GM23338 (cell line): ENCODE data around the gene KLHL1. TPM values are rescaled to one million over a fixed set of nuclear protein-coding genes. Genes with fewer than 3 reads are reported as not detected.

Experiments used
- ATAC-seq: fragments of 200-7000 bp; cut with Tn5 transposase; 3 replicates; pipeline ENCODE4 v1.9.1; 2020
- DNase-seq: peaks from one replicate; pipeline ENCODE4 v3.0.0-alpha.2; 2015; ENCODE audit warnings: low spot score
- H2AFZ ChIP-seq: fragments of 200-600 bp; sonication (generic); 2 replicates; pipeline ENCODE4 v1.8.0; 2016; ENCODE audit warnings: antibody characterized with exemption, mild to moderate bottlenecking, moderate library complexity
- H3F3A ChIP-seq: fragments of 200-600 bp; sonication (generic); replicated peaks from 2 replicates; pipeline ENCODE4 v1.8.0; 2017; ENCODE audit warnings: antibody characterized with exemption, mixed run types, low read depth
- H3K27ac ChIP-seq: fragments of 200-600 bp; sonication (generic); 2 replicates; pipeline ENCODE4 v1.6.1; 2016; ENCODE audit warnings: low read depth
- H3K27me3 ChIP-seq: fragments of 200-600 bp; sonication (generic); 2 replicates; pipeline ENCODE4 v1.8.0; 2016; ENCODE audit warnings: mild to moderate bottlenecking, mixed run types, moderate library complexity; ENCODE audit not compliant: insufficient read depth
- H3K36me3 ChIP-seq: fragments of 200-600 bp; sonication (generic); 2 replicates; pipeline ENCODE4 v1.8.0; 2016; ENCODE audit warnings: mild to moderate bottlenecking; ENCODE audit not compliant: insufficient read depth
- H3K4me1 ChIP-seq: fragments of 200-600 bp; sonication (generic); 2 replicates; pipeline ENCODE4 v1.8.0; 2016; ENCODE audit warnings: mild to moderate bottlenecking, moderate library complexity; ENCODE audit not compliant: insufficient read depth
- H3K4me2 ChIP-seq: fragments of 200-600 bp; sonication (generic); 2 replicates; pipeline ENCODE4 v1.7.1; 2017; ENCODE audit warnings: mixed run types
- H3K4me3 ChIP-seq: fragments of 200-600 bp; sonication (generic); 2 replicates; pipeline ENCODE4 v1.6.1; 2016; ENCODE audit warnings: mixed run types
- H3K79me2 ChIP-seq: fragments of 200-600 bp; sonication (generic); replicated peaks from 2 replicates; pipeline ENCODE4 v1.8.0; 2017; ENCODE audit warnings: mild to moderate bottlenecking; ENCODE audit not compliant: insufficient read depth
- H3K9me2 ChIP-seq: fragments of 200-600 bp; sonication (generic); 2 replicates; pipeline ENCODE4 v1.8.0; 2017; ENCODE audit not compliant: insufficient read depth
- H4K20me1 ChIP-seq: fragments of 200-600 bp; sonication (generic); replicated peaks from 2 replicates; pipeline ENCODE4 v1.8.0; 2017; ENCODE audit warnings: mild to moderate bottlenecking; ENCODE audit not compliant: insufficient read depth
- H3K27ac Mint-ChIP-seq: 2 replicates; pipeline ENCODE4 v1.8.0; 2020; ENCODE audit warnings: inconsistent platforms, mild to moderate bottlenecking, moderate library complexity, mixed read lengths
- H3K27me3 Mint-ChIP-seq: 3 replicates; pipeline ENCODE4 v1.8.0; 2022; ENCODE audit warnings: low read depth, mild to moderate bottlenecking, moderate library complexity, mixed read lengths, inconsistent platforms; ENCODE audit not compliant: insufficient read depth, poor library complexity
- H3K36me3 Mint-ChIP-seq: 3 replicates; pipeline ENCODE4 v1.8.0; 2021; ENCODE audit warnings: low read depth, mild to moderate bottlenecking, inconsistent platforms, moderate library complexity, mixed read lengths
- H3K4me1 Mint-ChIP-seq: 3 replicates; pipeline ENCODE4 v1.8.0; 2020; ENCODE audit warnings: mild to moderate bottlenecking, inconsistent platforms, mixed read lengths
- H3K4me3 Mint-ChIP-seq: 3 replicates; pipeline ENCODE4 v1.8.0; 2021; ENCODE audit warnings: moderate library complexity, mild to moderate bottlenecking, inconsistent platforms, mixed read lengths
- H3K9me3 Mint-ChIP-seq: 3 replicates; pipeline ENCODE4 v1.8.0; 2020; ENCODE audit warnings: moderate library complexity, mild to moderate bottlenecking, inconsistent platforms, mixed read lengths
- CREB1 ChIP-seq: fragments of 250-450 bp; sonication (Bioruptor Pico); IDR thresholded peaks from 2 replicates; pipeline ENCODE4 v1.5.0; 2020; ENCODE audit warnings: low read depth, mild to moderate bottlenecking, moderate library complexity
- EZH2 ChIP-seq: fragments of 200-600 bp; sonication (generic); IDR thresholded peaks from one replicate; pipeline ENCODE4 v1.8.0; 2017; ENCODE audit warnings: antibody characterized with exemption, mild to moderate bottlenecking, low read depth; ENCODE audit not compliant: unreplicated experiment
- POLR2AphosphoS5 ChIP-seq: IDR thresholded peaks from 2 replicates; pipeline ENCODE4 v1.6.1; 2016; ENCODE audit warnings: antibody characterized with exemption, low read depth
- ZNF114 ChIP-seq: fragments of 250-450 bp; sonication (Bioruptor Pico); IDR thresholded peaks from 2 replicates; pipeline ENCODE4 v1.5.0; 2020; ENCODE audit warnings: mild to moderate bottlenecking, moderate library complexity
- ZNF331 ChIP-seq: fragments of 250-450 bp; sonication (Bioruptor Pico); IDR thresholded peaks from 2 replicates; pipeline ENCODE4 v1.5.0; 2020; ENCODE audit warnings: low read depth, mild to moderate bottlenecking, moderate library complexity
- ZNF462 ChIP-seq: fragments of 250-450 bp; sonication (Bioruptor Pico); IDR thresholded peaks from 2 replicates; pipeline ENCODE4 v1.5.0; 2020; ENCODE audit warnings: mild to moderate bottlenecking, moderate library complexity
- polyA plus RNA-seq: library from polyadenylated mRNA; unstranded; fragments of >200 nt; fragmentation: Nextera tagmentation; extraction: Ambion mirVana; gene quantifications from 2 replicates; pipeline ENCODE4 v1.2.1, GENCODE V29; 2016
- total RNA-seq: library from RNA; depleted of rRNA; stranded (reverse); fragments of >200 nt; shearing (Covaris generic); gene quantifications from 2 replicates; pipeline ENCODE4 v1.2.3, GENCODE V29; 2014
- TF ChIP-seq, protein P1 (sequence below), 2 experiments: fragments of 200-600 bp in 1 of 2; sonication (generic) in 1 of 2; conservative IDR thresholded peaks; 2 replicates each; pipeline versions ENCODE4 v1.5.1 to v1.6.1; 2016 to 2017; ENCODE audit warnings: antibody characterized with exemption in 2 of 2, low read depth in 2 of 2, mild to moderate bottlenecking in 2 of 2, moderate library complexity in 1 of 2

Gene KLHL1
- total and polyA plus RNA-seq, 2 experiments from 2014 or later, result not detected

DNA sequence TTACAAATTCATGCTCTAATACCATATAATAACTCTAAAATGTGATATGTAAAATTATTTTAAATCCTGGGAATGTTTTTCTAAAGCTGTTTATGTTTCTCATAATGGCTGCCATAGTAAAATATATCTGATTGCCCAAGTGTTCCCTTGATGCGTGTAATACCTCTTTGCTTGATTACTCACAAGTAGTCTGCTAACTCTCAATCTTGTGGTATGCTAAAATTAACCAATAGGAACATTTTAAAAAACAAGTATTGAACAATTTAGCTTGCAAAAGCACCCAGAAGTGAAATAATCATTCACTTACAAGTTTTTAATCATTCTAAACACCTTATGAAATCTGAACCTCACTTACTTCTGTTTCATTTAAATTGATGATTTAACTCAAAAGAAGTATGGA, 386.6 kb downstream of the KLHL1 start:
- Histone ChIP-seq H3F3A (no peaks in the 10 kb centered on the region), H3K9me2 (no peaks in the 10 kb centered on the region; the same call in 1 of the 2 replicates), H3K4me3 (no peak overlapping the region), H3K4me2 (no peak overlapping the region), H3K27ac (no peak overlapping the region), H3K4me1 (no peaks in the 10 kb centered on the region), H3K27me3 (no peaks in the 10 kb centered on the region), H3K79me2 (no peaks in the 10 kb centered on the region), H4K20me1 (no peaks in the 10 kb centered on the region), H2AFZ (no peak overlapping the region), H3K36me3 (no peaks in the 10 kb centered on the region)
- no peak overlapping the region for H3K4me3 Mint-ChIP-seq
- no peaks in the 10 kb centered on the region for H3K4me1 Mint-ChIP-seq
- H3K36me3 Mint-ChIP-seq, result no peaks in the 10 kb centered on the region
- H3K27me3 Mint-ChIP-seq, result peaks cover 1% of the 10 kb centered on the region
- TF ChIP-seq POLR2AphosphoS5, result no peak
- no peak for TF ChIP-seq CREB1
- no peak for TF ChIP-seq ZNF462 (CRISPR knock-in tag)
- TF ChIP-seq EZH2, result no peak
- no peak for TF ChIP-seq ZNF114 (CRISPR knock-in tag)
- no peak for TF ChIP-seq ZNF331
- TF ChIP-seq, protein P1, sequence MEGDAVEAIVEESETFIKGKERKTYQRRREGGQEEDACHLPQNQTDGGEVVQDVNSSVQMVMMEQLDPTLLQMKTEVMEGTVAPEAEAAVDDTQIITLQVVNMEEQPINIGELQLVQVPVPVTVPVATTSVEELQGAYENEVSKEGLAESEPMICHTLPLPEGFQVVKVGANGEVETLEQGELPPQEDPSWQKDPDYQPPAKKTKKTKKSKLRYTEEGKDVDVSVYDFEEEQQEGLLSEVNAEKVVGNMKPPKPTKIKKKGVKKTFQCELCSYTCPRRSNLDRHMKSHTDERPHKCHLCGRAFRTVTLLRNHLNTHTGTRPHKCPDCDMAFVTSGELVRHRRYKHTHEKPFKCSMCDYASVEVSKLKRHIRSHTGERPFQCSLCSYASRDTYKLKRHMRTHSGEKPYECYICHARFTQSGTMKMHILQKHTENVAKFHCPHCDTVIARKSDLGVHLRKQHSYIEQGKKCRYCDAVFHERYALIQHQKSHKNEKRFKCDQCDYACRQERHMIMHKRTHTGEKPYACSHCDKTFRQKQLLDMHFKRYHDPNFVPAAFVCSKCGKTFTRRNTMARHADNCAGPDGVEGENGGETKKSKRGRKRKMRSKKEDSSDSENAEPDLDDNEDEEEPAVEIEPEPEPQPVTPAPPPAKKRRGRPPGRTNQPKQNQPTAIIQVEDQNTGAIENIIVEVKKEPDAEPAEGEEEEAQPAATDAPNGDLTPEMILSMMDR (conservative IDR thresholded peaks at IDR 0.05; ENCODE audit: low read depth in 2 of 2), result no peak
- ATAC-seq (no peak), DNase-seq (no peak)
- no peaks in the 10 kb centered on the region for H3K9me3 Mint-ChIP-seq
- H3K27ac Mint-ChIP-seq, result no peak overlapping the region
